Measurements from ENCODE around the gene EBLN1. TPM values are rescaled to one million over a fixed set of nuclear protein-coding genes. Genes with fewer than 3 reads are reported as not detected.

EBLN1 gene
- total RNA-seq, 6 donors from 2014 or later = not detected

DNA sequence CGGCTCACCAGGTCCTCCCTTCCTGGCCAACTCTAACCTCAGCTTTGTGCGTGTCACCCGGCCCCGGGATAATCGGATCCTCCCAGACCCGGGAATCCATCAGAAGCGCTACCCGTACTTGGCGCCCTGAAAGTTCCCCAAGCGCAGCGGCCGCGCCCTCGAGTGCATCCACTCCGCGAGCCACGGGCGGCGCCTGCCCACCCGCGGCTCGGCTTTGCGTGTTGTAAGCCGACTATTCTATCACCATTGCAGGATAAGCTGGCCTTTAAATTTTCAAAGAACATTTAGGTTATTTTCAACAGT is 35.7 kb upstream of the EBLN1 start:
- peaks cover 0 to 15% (median 1%) of the 10 kb centered on the region in 4 donors for H3K4me1 ChIP-seq
- no peaks in the 10 kb centered on the region for H3K27me3 ChIP-seq
- DNase-seq (peak; percentile 32 to 92), ATAC-seq (ENCODE audit: low FRiP score in 2 of 2) (peak; percentile 66 to 71)
- peak overlapping the region; percentile 87 to 97 (median 95) for H3K27ac ChIP-seq
- no peaks in the 10 kb centered on the region for H3K9me3 ChIP-seq
- peak overlapping the region; percentile 59 to 88 (median 64) for H3K4me3 ChIP-seq
- TF ChIP-seq EP300 (IDR thresholded peaks at IDR 0.05) = no peak
- TF ChIP-seq, protein P1, sequence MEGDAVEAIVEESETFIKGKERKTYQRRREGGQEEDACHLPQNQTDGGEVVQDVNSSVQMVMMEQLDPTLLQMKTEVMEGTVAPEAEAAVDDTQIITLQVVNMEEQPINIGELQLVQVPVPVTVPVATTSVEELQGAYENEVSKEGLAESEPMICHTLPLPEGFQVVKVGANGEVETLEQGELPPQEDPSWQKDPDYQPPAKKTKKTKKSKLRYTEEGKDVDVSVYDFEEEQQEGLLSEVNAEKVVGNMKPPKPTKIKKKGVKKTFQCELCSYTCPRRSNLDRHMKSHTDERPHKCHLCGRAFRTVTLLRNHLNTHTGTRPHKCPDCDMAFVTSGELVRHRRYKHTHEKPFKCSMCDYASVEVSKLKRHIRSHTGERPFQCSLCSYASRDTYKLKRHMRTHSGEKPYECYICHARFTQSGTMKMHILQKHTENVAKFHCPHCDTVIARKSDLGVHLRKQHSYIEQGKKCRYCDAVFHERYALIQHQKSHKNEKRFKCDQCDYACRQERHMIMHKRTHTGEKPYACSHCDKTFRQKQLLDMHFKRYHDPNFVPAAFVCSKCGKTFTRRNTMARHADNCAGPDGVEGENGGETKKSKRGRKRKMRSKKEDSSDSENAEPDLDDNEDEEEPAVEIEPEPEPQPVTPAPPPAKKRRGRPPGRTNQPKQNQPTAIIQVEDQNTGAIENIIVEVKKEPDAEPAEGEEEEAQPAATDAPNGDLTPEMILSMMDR (IDR thresholded peaks at IDR 0.05) = no peak
- TF ChIP-seq POLR2AphosphoS5 (IDR thresholded peaks at IDR 0.05) = no peak
- no peak for TF ChIP-seq POLR2A (IDR thresholded peaks at IDR 0.05)
- H3K36me3 ChIP-seq = no peaks in the 10 kb centered on the region
- WGBS, 2 donors = 25 to 50% methylated on average over 19 to 21 of the region's 24 CpGs

DNA sequence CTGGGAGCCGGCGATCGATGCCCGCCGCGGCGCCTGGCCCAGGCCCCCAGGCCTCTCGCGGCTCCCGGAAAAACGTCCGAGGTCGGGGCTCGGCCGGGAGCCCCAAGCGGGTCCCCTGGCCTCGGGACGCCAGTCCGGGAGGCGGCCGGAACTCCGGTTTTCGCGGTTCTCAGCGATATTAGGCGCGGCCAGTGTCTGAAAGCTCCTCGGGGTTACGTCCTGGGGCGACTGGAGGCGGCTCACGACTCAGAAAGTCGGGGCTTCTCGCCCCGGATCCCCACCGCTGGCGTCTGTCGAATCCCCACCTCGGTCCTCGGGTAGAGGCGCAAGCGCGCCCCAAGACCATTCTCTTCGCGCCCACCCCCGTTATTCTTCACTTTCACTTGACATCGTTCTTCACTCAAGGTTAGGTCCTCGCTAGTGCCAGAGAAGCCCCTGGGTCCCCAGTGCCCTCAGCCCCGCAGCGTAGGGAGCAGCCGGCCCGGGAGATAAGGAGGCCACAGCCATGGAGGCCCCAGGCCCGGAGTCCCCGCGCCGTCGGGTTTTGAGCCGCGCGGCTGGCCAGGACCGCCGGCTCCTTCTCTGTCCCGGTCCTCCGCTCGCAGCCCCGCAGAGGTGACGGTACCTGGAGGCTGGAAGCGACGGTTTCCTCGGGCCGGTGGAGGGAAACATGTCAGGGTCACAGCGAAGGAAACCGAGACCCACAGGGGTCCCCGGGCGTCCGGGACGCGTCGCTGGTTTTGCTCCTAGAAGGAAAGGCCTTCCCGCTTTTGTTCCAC is 35.2 kb upstream of the EBLN1 start:
- 18 to 19% methylated on average over 20 to 64 of the region's 80 CpGs for WGBS, 2 donors
- Histone ChIP-seq H3K9me3 (no peaks in the 10 kb centered on the region), H3K27ac (peak overlapping the region; percentile 87 to 97 (median 95)), H3K27me3 (no peaks in the 10 kb centered on the region), H3K4me3 (peak overlapping the region; percentile 59 to 88 (median 64)), H3K4me1 (peaks cover 0 to 15% (median 1%) of the 10 kb centered on the region in 4 donors), H3K36me3 (no peaks in the 10 kb centered on the region)
- DNase-seq (peak in 1 of 2 donors; percentile 90), ATAC-seq (ENCODE audit: low FRiP score in 2 of 2) (peak; percentile 74 to 84)
- TF ChIP-seq POLR2AphosphoS5 (IDR thresholded peaks at IDR 0.05) (no peak), EP300 (IDR thresholded peaks at IDR 0.05) (no peak), POLR2A (IDR thresholded peaks at IDR 0.05) (no peak)
- TF ChIP-seq, protein P1 (IDR thresholded peaks at IDR 0.05) = no peak

DNA sequence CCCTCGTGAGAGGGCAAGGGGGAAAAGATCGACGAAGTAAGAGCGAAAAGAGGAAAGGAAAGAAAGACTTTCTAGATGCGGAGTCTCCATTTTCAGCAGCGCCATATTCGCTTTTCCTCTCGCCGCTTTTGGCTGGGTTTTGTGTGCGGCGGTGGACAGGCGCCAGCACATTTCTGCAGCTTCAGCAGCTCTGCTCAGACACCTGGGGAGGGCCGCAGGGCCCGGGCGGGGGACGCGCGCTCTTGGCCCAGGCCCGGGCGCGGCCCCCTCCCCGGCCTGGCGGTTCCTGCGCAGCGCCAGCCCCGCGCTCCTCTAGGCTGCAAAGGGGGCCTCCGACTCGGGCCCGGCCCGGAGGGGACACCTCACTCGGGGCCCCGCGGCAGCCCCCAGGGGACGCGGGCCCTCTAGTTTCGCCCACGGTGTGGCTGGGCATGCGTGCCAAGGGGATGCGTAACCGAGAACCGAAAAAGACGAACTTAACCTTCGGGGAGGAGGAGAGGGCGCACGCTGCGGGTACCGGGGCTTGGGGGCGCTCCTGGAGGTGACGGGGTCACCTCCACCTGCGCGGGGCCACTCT is 34.5 kb upstream of the EBLN1 start:
- ATAC-seq (ENCODE audit: low FRiP score in 2 of 2) (peak; percentile 79 to 80), DNase-seq (peak; percentile 38 to 92)
- WGBS, 2 donors = 0% methylated on average over 12 to 37 of the region's 52 CpGs
- no peaks in the 10 kb centered on the region for H3K27me3 ChIP-seq
- peak overlapping the region; percentile 59 to 88 (median 64) for H3K4me3 ChIP-seq
- no peaks in the 10 kb centered on the region for H3K9me3 ChIP-seq
- peaks cover 0 to 15% (median 2%) of the 10 kb centered on the region in 4 donors for H3K4me1 ChIP-seq
- TF ChIP-seq POLR2A (IDR thresholded peaks at IDR 0.05) (no peak), EP300 (IDR thresholded peaks at IDR 0.05) (no peak), POLR2AphosphoS5 (IDR thresholded peaks at IDR 0.05) (no peak)
- TF ChIP-seq, protein P1 (IDR thresholded peaks at IDR 0.05) = no peak
- peak overlapping the region; percentile 87 to 97 (median 95) for H3K27ac ChIP-seq
- H3K36me3 ChIP-seq = no peaks in the 10 kb centered on the region

GRCh38 chr10:22251751-22252223 is 34.0 kb upstream of the EBLN1 start:
- Histone ChIP-seq H3K36me3 (no peaks in the 10 kb centered on the region), H3K27ac (peak overlapping the region; percentile 87 to 97 (median 95)), H3K4me3 (peak overlapping the region; percentile 59 to 88 (median 64)), H3K27me3 (no peaks in the 10 kb centered on the region), H3K9me3 (no peaks in the 10 kb centered on the region), H3K4me1 (peaks cover 0 to 15% (median 4%) of the 10 kb centered on the region in 4 donors)
- TF ChIP-seq EP300 (IDR thresholded peaks at IDR 0.05) (no peak), POLR2AphosphoS5 (IDR thresholded peaks at IDR 0.05) (no peak), POLR2A (IDR thresholded peaks at IDR 0.05) (peak in 1 of 4 donors; percentile 37)
- TF ChIP-seq, protein P1 (IDR thresholded peaks at IDR 0.05) = no peak
- DNase-seq (peak; percentile 52 to 89), ATAC-seq (ENCODE audit: low FRiP score in 2 of 2) (peak; percentile 62 to 82)
- WGBS, 2 donors = 0 to 1% methylated on average over 28 of the region's 28 CpGs

All from upper lobe of left lung (tissue), 6 donors.